Endodermal cell (in vitro differentiated cells): ENCODE measurements around the gene EFCAB10. TPM values are rescaled to one million over a fixed set of nuclear protein-coding genes. Genes with fewer than 3 reads are reported as not detected.

Experiments used
- DNase-seq: peaks from one replicate; pipeline ENCODE4 v3.0.0-alpha.2; 2017
- H3K27ac ChIP-seq: 2 replicates; pipeline ENCODE4 v1.5.1; 2013; ENCODE audit warnings: mild to moderate bottlenecking, low read depth, low read length, moderate library complexity
- H3K27me3 ChIP-seq: 2 replicates; pipeline ENCODE4 v1.6.1; 2013; ENCODE audit warnings: mild to moderate bottlenecking, low read length, moderate library complexity; ENCODE audit not compliant: insufficient read depth, control insufficient read depth, poor library complexity, severe bottlenecking
- H3K36me3 ChIP-seq: 2 replicates; pipeline ENCODE4 v1.7.0; 2013; ENCODE audit warnings: mild to moderate bottlenecking, low read length, moderate library complexity; ENCODE audit not compliant: control insufficient read depth, insufficient read depth
- H3K4me1 ChIP-seq: one replicate; pipeline ENCODE4 v1.7.0; 2013; ENCODE audit warnings: low read length; ENCODE audit not compliant: control insufficient read depth, insufficient read depth
- H3K4me3 ChIP-seq: 2 replicates; pipeline ENCODE4 v1.5.1; 2013; ENCODE audit warnings: mild to moderate bottlenecking, low read length, moderate library complexity
- H3K9ac ChIP-seq: 2 replicates; pipeline ENCODE4 v1.6.1; 2013; ENCODE audit warnings: mild to moderate bottlenecking, low read length, moderate library complexity; ENCODE audit not compliant: poor library complexity, severe bottlenecking; ENCODE audit errors: extremely low read depth
- H3K9me3 ChIP-seq: 2 replicates; pipeline ENCODE4 v1.6.1; 2013; ENCODE audit warnings: mild to moderate bottlenecking, low read length, moderate library complexity; ENCODE audit not compliant: control insufficient read depth
- H3K27ac Mint-ChIP-seq: 2 replicates; pipeline ENCODE4 v1.8.0; 2020; ENCODE audit warnings: mixed read lengths
- H3K27me3 Mint-ChIP-seq: 2 replicates; pipeline ENCODE4 v1.8.0; 2021; ENCODE audit warnings: mild to moderate bottlenecking, mixed read lengths; ENCODE audit not compliant: insufficient read depth
- H3K36me3 Mint-ChIP-seq: 2 replicates; pipeline ENCODE4 v1.8.0; 2020; ENCODE audit warnings: low read depth, mixed read lengths
- H3K4me1 Mint-ChIP-seq: 2 replicates; pipeline ENCODE4 v1.8.0; 2020; ENCODE audit warnings: mixed read lengths
- H3K4me3 Mint-ChIP-seq: 2 replicates; pipeline ENCODE4 v1.8.0; 2020; ENCODE audit warnings: mild to moderate bottlenecking, moderate library complexity, mixed read lengths
- H3K9me3 Mint-ChIP-seq: 2 replicates; pipeline ENCODE4 v1.8.0; 2020; ENCODE audit warnings: mild to moderate bottlenecking, mixed read lengths
- CTCF ChIP-seq: fragments of 200-600 bp; sonication (generic); conservative IDR thresholded peaks from 2 replicates; pipeline ENCODE4 v1.5.0; 2021; ENCODE audit warnings: antibody characterized with exemption, mild to moderate bottlenecking
- whole genome bisulfite sequencing, 2 experiments: methylation state at CpG; one replicate each; pipeline versions ENCODE4 v1.1.5 to v1.1.7; 2013; ENCODE audit warnings: missing lambda C conversion rate in 2 of 2, mixed read lengths in 1 of 2; ENCODE audit not compliant: insufficient coverage in 1 of 2, insufficient read length in 1 of 2; 5-methylcytosine and 5-hydroxymethylcytosine counted together
- total RNA-seq, 2 donors: library from RNA; stranded (reverse); fragmentation: NEBNext Ultra II Directional in 1 of 2; extraction: Animal tissue kit (Norgen Biotek cat#: 25700) in 1 of 2; gene quantifications; 2 replicates in 1 of 2; 3 replicates in 1 of 2; pipeline ENCODE4 v1.2.1, GENCODE V29; 2021

Gene EFCAB10
- total RNA-seq, 2 donors from 2014 or later, result 0.68 to 0.89 TPM

- TF ChIP-seq CTCF, result no peak
These were observed 1.1 kb downstream of the EFCAB10 start for GRCh38 chr7:105580022-105580740.

GRCh38 chr7:105578496-105578895 is 2.8 kb downstream of the EFCAB10 start:
- Mint-ChIP-seq H3K36me3 (peaks cover 2% of the 10 kb centered on the region), H3K9me3 (peaks cover 13% of the 10 kb centered on the region), H3K4me3 (no peak overlapping the region), H3K27ac (no peak overlapping the region), H3K4me1 (no peaks in the 10 kb centered on the region), H3K27me3 (no peaks in the 10 kb centered on the region)
- no peak for TF ChIP-seq CTCF
- no peak overlapping the region for H3K9ac ChIP-seq
- H3K27me3 ChIP-seq, result no peaks in the 10 kb centered on the region
- H3K36me3 ChIP-seq, result no peaks in the 10 kb centered on the region
- DNase-seq, result no peak
- no peaks in the 10 kb centered on the region for H3K4me1 ChIP-seq
- peaks cover 8% of the 10 kb centered on the region for H3K9me3 ChIP-seq
- H3K4me3 ChIP-seq, result no peak overlapping the region
- no peak overlapping the region for H3K27ac ChIP-seq

More at GRCh38 chr7:105580022-105580740, 1.1 kb downstream of the EFCAB10 start:
- DNase-seq, result peak; percentile 58
- Histone ChIP-seq H3K9ac (no peak overlapping the region), H3K36me3 (no peaks in the 10 kb centered on the region), H3K27me3 (no peaks in the 10 kb centered on the region), H3K4me1 (no peaks in the 10 kb centered on the region), H3K9me3 (peaks cover 23% of the 10 kb centered on the region), H3K4me3 (no peak overlapping the region), H3K27ac (no peak overlapping the region)
- no peaks in the 10 kb centered on the region for H3K27me3 Mint-ChIP-seq
- no peaks in the 10 kb centered on the region for H3K4me1 Mint-ChIP-seq
- WGBS, 2 experiments, result 87% methylated on average over 9 to 21 of the region's 22 CpGs
- H3K4me3 Mint-ChIP-seq, result no peak overlapping the region
- H3K9me3 Mint-ChIP-seq, result peaks cover 25% of the 10 kb centered on the region
- H3K27ac Mint-ChIP-seq, result no peak overlapping the region
- H3K36me3 Mint-ChIP-seq, result no peaks in the 10 kb centered on the region

GRCh38 chr7:105577251-105577650 is 4.0 kb downstream of the EFCAB10 start:
- no peak for DNase-seq
- H3K27me3 Mint-ChIP-seq, result no peaks in the 10 kb centered on the region
- Histone ChIP-seq H3K4me1 (no peaks in the 10 kb centered on the region), H3K9ac (no peak overlapping the region), H3K27me3 (no peaks in the 10 kb centered on the region), H3K9me3 (no peaks in the 10 kb centered on the region), H3K27ac (no peak overlapping the region), H3K4me3 (no peak overlapping the region), H3K36me3 (no peaks in the 10 kb centered on the region)
- H3K9me3 Mint-ChIP-seq, result peaks cover 7% of the 10 kb centered on the region
- H3K4me3 Mint-ChIP-seq, result no peak overlapping the region
- WGBS, 2 experiments, result 90 to 100% methylated on average over 1 of the region's 1 CpG
- H3K4me1 Mint-ChIP-seq, result no peaks in the 10 kb centered on the region
- H3K36me3 Mint-ChIP-seq, result peaks cover 2% of the 10 kb centered on the region
- TF ChIP-seq CTCF, result no peak
- no peak overlapping the region for H3K27ac Mint-ChIP-seq
